GM23338 (cell line): Measurements from ENCODE around the gene DOCK1. TPM values are rescaled to one million over a fixed set of nuclear protein-coding genes. Genes with fewer than 3 reads are reported as not detected.
A peak's percentile ranks its signal among the peaks of the same experiment; 100 is the strongest.

Experiments used
- ATAC-seq: fragments of 200-7000 bp; cut with Tn5 transposase; 3 replicates; pipeline ENCODE4 v1.9.1; 2020
- DNase-seq: peaks from one replicate; pipeline ENCODE4 v3.0.0-alpha.2; 2015; ENCODE audit warnings: low spot score
- H2AFZ ChIP-seq: fragments of 200-600 bp; sonication (generic); 2 replicates; pipeline ENCODE4 v1.8.0; 2016; ENCODE audit warnings: antibody characterized with exemption, mild to moderate bottlenecking, moderate library complexity
- H3F3A ChIP-seq: fragments of 200-600 bp; sonication (generic); replicated peaks from 2 replicates; pipeline ENCODE4 v1.8.0; 2017; ENCODE audit warnings: antibody characterized with exemption, mixed run types, low read depth
- H3K27ac ChIP-seq: fragments of 200-600 bp; sonication (generic); 2 replicates; pipeline ENCODE4 v1.6.1; 2016; ENCODE audit warnings: low read depth
- H3K27me3 ChIP-seq: fragments of 200-600 bp; sonication (generic); 2 replicates; pipeline ENCODE4 v1.8.0; 2016; ENCODE audit warnings: mild to moderate bottlenecking, mixed run types, moderate library complexity; ENCODE audit not compliant: insufficient read depth
- H3K36me3 ChIP-seq: fragments of 200-600 bp; sonication (generic); 2 replicates; pipeline ENCODE4 v1.8.0; 2016; ENCODE audit warnings: mild to moderate bottlenecking; ENCODE audit not compliant: insufficient read depth
- H3K4me1 ChIP-seq: fragments of 200-600 bp; sonication (generic); 2 replicates; pipeline ENCODE4 v1.8.0; 2016; ENCODE audit warnings: mild to moderate bottlenecking, moderate library complexity; ENCODE audit not compliant: insufficient read depth
- H3K4me2 ChIP-seq: fragments of 200-600 bp; sonication (generic); 2 replicates; pipeline ENCODE4 v1.7.1; 2017; ENCODE audit warnings: mixed run types
- H3K4me3 ChIP-seq: fragments of 200-600 bp; sonication (generic); 2 replicates; pipeline ENCODE4 v1.6.1; 2016; ENCODE audit warnings: mixed run types
- H3K79me2 ChIP-seq: fragments of 200-600 bp; sonication (generic); replicated peaks from 2 replicates; pipeline ENCODE4 v1.8.0; 2017; ENCODE audit warnings: mild to moderate bottlenecking; ENCODE audit not compliant: insufficient read depth
- H3K9me2 ChIP-seq: fragments of 200-600 bp; sonication (generic); 2 replicates; pipeline ENCODE4 v1.8.0; 2017; ENCODE audit not compliant: insufficient read depth
- H4K20me1 ChIP-seq: fragments of 200-600 bp; sonication (generic); replicated peaks from 2 replicates; pipeline ENCODE4 v1.8.0; 2017; ENCODE audit warnings: mild to moderate bottlenecking; ENCODE audit not compliant: insufficient read depth
- H3K27ac Mint-ChIP-seq: 2 replicates; pipeline ENCODE4 v1.8.0; 2020; ENCODE audit warnings: inconsistent platforms, mild to moderate bottlenecking, moderate library complexity, mixed read lengths
- H3K27me3 Mint-ChIP-seq: 3 replicates; pipeline ENCODE4 v1.8.0; 2022; ENCODE audit warnings: low read depth, mild to moderate bottlenecking, moderate library complexity, mixed read lengths, inconsistent platforms; ENCODE audit not compliant: insufficient read depth, poor library complexity
- H3K36me3 Mint-ChIP-seq: 3 replicates; pipeline ENCODE4 v1.8.0; 2021; ENCODE audit warnings: low read depth, mild to moderate bottlenecking, inconsistent platforms, moderate library complexity, mixed read lengths
- H3K4me1 Mint-ChIP-seq: 3 replicates; pipeline ENCODE4 v1.8.0; 2020; ENCODE audit warnings: mild to moderate bottlenecking, inconsistent platforms, mixed read lengths
- H3K4me3 Mint-ChIP-seq: 3 replicates; pipeline ENCODE4 v1.8.0; 2021; ENCODE audit warnings: moderate library complexity, mild to moderate bottlenecking, inconsistent platforms, mixed read lengths
- H3K9me3 Mint-ChIP-seq: 3 replicates; pipeline ENCODE4 v1.8.0; 2020; ENCODE audit warnings: moderate library complexity, mild to moderate bottlenecking, inconsistent platforms, mixed read lengths
- CREB1 ChIP-seq: fragments of 250-450 bp; sonication (Bioruptor Pico); IDR thresholded peaks from 2 replicates; pipeline ENCODE4 v1.5.0; 2020; ENCODE audit warnings: low read depth, mild to moderate bottlenecking, moderate library complexity
- CTCF ChIP-seq, 2 experiments: fragments of 200-600 bp in 1 of 2; sonication (generic) in 1 of 2; conservative IDR thresholded peaks; 2 replicates each; pipeline versions ENCODE4 v1.5.1 to v1.6.1; 2016 to 2017; ENCODE audit warnings: antibody characterized with exemption in 2 of 2, low read depth in 2 of 2, mild to moderate bottlenecking in 2 of 2, moderate library complexity in 1 of 2
- ETS1 ChIP-seq: IDR thresholded peaks from 2 replicates; pipeline ENCODE4 v1.6.1; 2016; ENCODE audit warnings: antibody characterized with exemption
- EZH2 ChIP-seq: fragments of 200-600 bp; sonication (generic); IDR thresholded peaks from one replicate; pipeline ENCODE4 v1.8.0; 2017; ENCODE audit warnings: antibody characterized with exemption, mild to moderate bottlenecking, low read depth; ENCODE audit not compliant: unreplicated experiment
- EZH2phosphoT487 ChIP-seq: fragments of 200-600 bp; sonication (generic); IDR thresholded peaks from one replicate; pipeline ENCODE4 v1.8.1; 2018; ENCODE audit warnings: antibody characterized with exemption; ENCODE audit not compliant: unreplicated experiment
- JUNB ChIP-seq: IDR thresholded peaks from one replicate; pipeline ENCODE4 v1.6.1; 2016; ENCODE audit warnings: antibody characterized with exemption; ENCODE audit not compliant: unreplicated experiment
- NANOG ChIP-seq: IDR thresholded peaks from 2 replicates; pipeline ENCODE4 v1.6.1; 2016; ENCODE audit warnings: antibody characterized with exemption, borderline replicate concordance
- POLR2AphosphoS5 ChIP-seq: IDR thresholded peaks from 2 replicates; pipeline ENCODE4 v1.6.1; 2016; ENCODE audit warnings: antibody characterized with exemption, low read depth
- REST ChIP-seq: IDR thresholded peaks from one replicate; pipeline ENCODE4 v1.6.1; 2018; ENCODE audit warnings: antibody characterized with exemption; ENCODE audit not compliant: unreplicated experiment
- STAT1 ChIP-seq: IDR thresholded peaks from one replicate; pipeline ENCODE4 v1.6.1; 2016; ENCODE audit warnings: antibody characterized with exemption; ENCODE audit not compliant: unreplicated experiment
- ZNF114 ChIP-seq: fragments of 250-450 bp; sonication (Bioruptor Pico); IDR thresholded peaks from 2 replicates; pipeline ENCODE4 v1.5.0; 2020; ENCODE audit warnings: mild to moderate bottlenecking, moderate library complexity
- ZNF331 ChIP-seq: fragments of 250-450 bp; sonication (Bioruptor Pico); IDR thresholded peaks from 2 replicates; pipeline ENCODE4 v1.5.0; 2020; ENCODE audit warnings: low read depth, mild to moderate bottlenecking, moderate library complexity
- ZNF462 ChIP-seq: fragments of 250-450 bp; sonication (Bioruptor Pico); IDR thresholded peaks from 2 replicates; pipeline ENCODE4 v1.5.0; 2020; ENCODE audit warnings: mild to moderate bottlenecking, moderate library complexity
- polyA plus RNA-seq: library from polyadenylated mRNA; unstranded; fragments of >200 nt; fragmentation: Nextera tagmentation; extraction: Ambion mirVana; gene quantifications from 2 replicates; pipeline ENCODE4 v1.2.1, GENCODE V29; 2016
- total RNA-seq: library from RNA; depleted of rRNA; stranded (reverse); fragments of >200 nt; shearing (Covaris generic); gene quantifications from 2 replicates; pipeline ENCODE4 v1.2.3, GENCODE V29; 2014

DOCK1 gene
- total and polyA plus RNA-seq, 2 experiments from 2014 or later, result 13.2 to 55.3 TPM

- no peak overlapping the region for H3K4me2 ChIP-seq
- no peak overlapping the region for H3K4me3 ChIP-seq
- peaks cover 5% of the 10 kb centered on the region for H3K4me1 ChIP-seq
- Mint-ChIP-seq H3K27me3 (peaks cover 3% of the 10 kb centered on the region), H3K27ac (peak overlapping the region; percentile 74; the same call in 1 of the 2 replicates), H3K36me3 (no peaks in the 10 kb centered on the region), H3K4me3 (no peak overlapping the region), H3K4me1 (peaks cover 36% of the 10 kb centered on the region), H3K9me3 (no peaks in the 10 kb centered on the region)
- H3K9me2 ChIP-seq, result 0 out of 2 replicates have a peak, but pooled peaks cover 7% of the 10 kb centered on the region
- no peak overlapping the region for H3K27ac ChIP-seq
- TF ChIP-seq ZNF462 (no peak), ZNF331 (CRISPR knock-in tag) (no peak), STAT1 (no peak), ETS1 (no peak), ZNF114 (no peak), CREB1 (no peak), EZH2phosphoT487 (no peak), JUNB (no peak), EZH2 (no peak), REST (no peak), CTCF (conservative IDR thresholded peaks at IDR 0.05; ENCODE audit: low read depth in 2 of 2) (no peak), POLR2AphosphoS5 (no peak), NANOG (no peak)
- no peak for DNase-seq
- no peaks in the 10 kb centered on the region for H3F3A ChIP-seq
- no peaks in the 10 kb centered on the region for H3K36me3 ChIP-seq
- no peak overlapping the region for H2AFZ ChIP-seq
- no peak for ATAC-seq
- no peaks in the 10 kb centered on the region for H3K27me3 ChIP-seq
- H3K79me2 ChIP-seq, result peaks cover 91% of the 10 kb centered on the region
- peaks cover 4% of the 10 kb centered on the region for H4K20me1 ChIP-seq
These were observed 54.9 kb downstream of the DOCK1 start for GRCh38 chr10:126959906-126960685.
